H1 (cell line): Measurements from ENCODE around the gene RASEF. TPM values are rescaled to one million over a fixed set of nuclear protein-coding genes. Genes with fewer than 3 reads are reported as not detected.

Experiments used
- CTCF ChIA-PET: fragments of 300-600 bp; sonication (Branson Sonifier 250); formaldehyde crosslinking; loops from one replicate; lab custom pipeline; 2021; ENCODE audit not compliant: partially characterized antibody; lab: Charles Lee
- POLR2A ChIA-PET: fragments of 300-600 bp; sonication (Branson Sonifier 250); formaldehyde crosslinking; loops from one replicate; lab custom pipeline; 2021; ENCODE audit warnings: inconsistent platforms; ENCODE audit not compliant: partially characterized antibody; lab: Charles Lee
- DNase-seq, 2 experiments: peaks; one replicate each; pipeline versions ENCODE4 v3.0.0 to v3.0.0-alpha.2; 2010 to 2022; ENCODE audit warnings: low spot score in 2 of 2, low read depth in 1 of 2, mixed read lengths in 1 of 2
- FAIRE-seq: peaks from 2 replicates; lab custom pipeline; 2011; peaks lifted over from hg19 to GRCh38; lab: Jason Lieb, UNC
- H2AFZ ChIP-seq: 2 replicates; pipeline ENCODE4 v1.8.1; 2012; ENCODE audit warnings: low read length, inconsistent platforms
- H2AK5ac ChIP-seq: 2 replicates; pipeline ENCODE4 v1.6.1; 2013; ENCODE audit warnings: low read depth, low read length
- H2BK120ac ChIP-seq: replicated peaks from 2 replicates; pipeline ENCODE3; 2013; ENCODE audit warnings: low read depth, low read length, inconsistent platforms
- H2BK12ac ChIP-seq: 2 replicates; pipeline ENCODE4 v1.6.1; 2013; ENCODE audit warnings: low read depth, low read length
- H2BK15ac ChIP-seq: 2 replicates; pipeline ENCODE4 v1.6.1; 2013; ENCODE audit warnings: low read length
- H2BK20ac ChIP-seq: 2 replicates; pipeline ENCODE4 v1.6.1; 2013; ENCODE audit warnings: low read length
- H2BK5ac ChIP-seq: 2 replicates; pipeline ENCODE4 v1.6.1; 2013; ENCODE audit warnings: low read depth, low read length
- H3K14ac ChIP-seq: 2 replicates; pipeline ENCODE4 v1.6.1; 2013; ENCODE audit warnings: inconsistent platforms; ENCODE audit not compliant: insufficient read length
- H3K18ac ChIP-seq: 2 replicates; pipeline ENCODE4 v1.6.1; 2013; ENCODE audit warnings: low read length; ENCODE audit errors: extremely low read depth
- H3K23ac ChIP-seq: 2 replicates; pipeline ENCODE4 v1.6.1; 2013; ENCODE audit warnings: inconsistent platforms; ENCODE audit not compliant: insufficient read length
- H3K23me2 ChIP-seq: 2 replicates; pipeline ENCODE4 v1.6.1; 2013; ENCODE audit warnings: low read depth, low read length
- H3K27ac ChIP-seq: 2 replicates; pipeline ENCODE4 v1.6.1; 2011; ENCODE audit warnings: low read depth, low read length, inconsistent platforms
- H3K27me3 ChIP-seq, 4 experiments: replicated peaks in 1 of 4; 1 replicate in 1 of 4; 2 replicates in 3 of 4; pipeline versions ENCODE4 v1.6.1 to v1.8.1; 2011 to 2013; ENCODE audit warnings: low read length in 3 of 4, mild to moderate bottlenecking in 3 of 4, inconsistent platforms in 2 of 4, mixed read lengths in 2 of 4, moderate library complexity in 1 of 4; ENCODE audit not compliant: control insufficient read depth in 3 of 4, insufficient read depth in 3 of 4; ENCODE audit errors: extremely low read depth in 1 of 4
- H3K36me3 ChIP-seq, 4 experiments: 2 replicates each; pipeline versions ENCODE4 v1.6.1 to v1.8.1; 2011 to 2013; ENCODE audit warnings: mild to moderate bottlenecking in 4 of 4, low read length in 3 of 4, moderate library complexity in 2 of 4, control low read depth in 1 of 4, inconsistent platforms in 1 of 4; ENCODE audit not compliant: insufficient read depth in 4 of 4, control insufficient read depth in 2 of 4
- H3K4ac ChIP-seq: replicated peaks from 2 replicates; pipeline ENCODE3; 2013; ENCODE audit warnings: low read length, low read depth, mixed read lengths, inconsistent platforms; ENCODE audit not compliant: insufficient read length
- H3K4me1 ChIP-seq, 4 experiments: replicated peaks in 1 of 4; 1 replicate in 1 of 4; 2 replicates in 3 of 4; pipeline versions ENCODE4 v1.6.1 to v1.8.1; 2011 to 2013; ENCODE audit warnings: low read length in 3 of 4, inconsistent platforms in 2 of 4, mixed read lengths in 1 of 4; ENCODE audit not compliant: insufficient read depth in 4 of 4, control insufficient read depth in 3 of 4
- H3K4me2 ChIP-seq, 2 experiments: 2 replicates each; pipeline versions ENCODE4 v1.6.1 to v1.8.1; 2011 to 2013; ENCODE audit warnings: low read depth in 2 of 2, low read length in 2 of 2, control low read depth in 1 of 2, inconsistent platforms in 1 of 2, mild to moderate bottlenecking in 1 of 2; ENCODE audit not compliant: insufficient read depth in 1 of 2
- H3K4me3 ChIP-seq, 4 experiments: fragments of 200-600, 300-600 bp in 1 of 4; sonication (generic), shearing (Covaris generic), sonication (Bioruptor Twin) in 1 of 4; 2 replicates each; pipeline versions ENCODE4 v1.5.1 to v1.8.1; 2011 to 2016; ENCODE audit warnings: low read length in 4 of 4, low read depth in 3 of 4, control low read depth in 2 of 4, inconsistent platforms in 2 of 4, mild to moderate bottlenecking in 2 of 4, mixed read lengths in 1 of 4, moderate library complexity in 1 of 4; ENCODE audit not compliant: insufficient read depth in 2 of 4; ENCODE audit errors: extremely low read depth in 1 of 4
- H3K56ac ChIP-seq: replicated peaks from 2 replicates; pipeline ENCODE3; 2013; ENCODE audit warnings: low read depth, mild to moderate bottlenecking, mixed read lengths, low read length, inconsistent platforms; ENCODE audit not compliant: insufficient read length
- H3K79me1 ChIP-seq: 2 replicates; pipeline ENCODE4 v1.6.1; 2013; ENCODE audit warnings: low read depth, low read length, control low read depth
- H3K79me2 ChIP-seq, 2 experiments: 2 replicates each; pipeline versions ENCODE4 v1.6.1 to v1.8.1; 2012 to 2013; ENCODE audit warnings: low read length in 2 of 2, mild to moderate bottlenecking in 2 of 2, inconsistent platforms in 1 of 2; ENCODE audit not compliant: insufficient read depth in 2 of 2, control insufficient read depth in 1 of 2
- H3K9ac ChIP-seq, 4 experiments: replicated peaks in 1 of 4; 1 replicate in 1 of 4; 2 replicates in 3 of 4; pipeline versions ENCODE4 v1.6.1 to v1.8.1; 2011 to 2013; ENCODE audit warnings: low read depth in 3 of 4, low read length in 3 of 4, control low read depth in 2 of 4, mild to moderate bottlenecking in 2 of 4, moderate library complexity in 2 of 4, inconsistent platforms in 1 of 4; ENCODE audit errors: extremely low read depth in 1 of 4
- H3K9me3 ChIP-seq, 2 experiments: 2 replicates each; pipeline versions ENCODE4 v1.6.1 to v1.8.1; 2012 to 2013; ENCODE audit warnings: mild to moderate bottlenecking in 2 of 2, moderate library complexity in 2 of 2, control low read depth in 1 of 2, inconsistent platforms in 1 of 2, low read depth in 1 of 2, low read length in 1 of 2, mixed read lengths in 1 of 2; ENCODE audit not compliant: insufficient read depth in 2 of 2
- H4K20me1 ChIP-seq, 2 experiments: replicated peaks in 1 of 2; 2 replicates each; pipeline versions ENCODE3 to v1.8.1; 2011 to 2013; ENCODE audit warnings: inconsistent platforms in 2 of 2, low read length in 2 of 2, mild to moderate bottlenecking in 1 of 2; ENCODE audit not compliant: insufficient read depth in 2 of 2, control insufficient read depth in 1 of 2
- H4K5ac ChIP-seq: 2 replicates; pipeline ENCODE4 v1.6.1; 2013; ENCODE audit warnings: low read length, low read depth, mixed read lengths, inconsistent platforms; ENCODE audit not compliant: insufficient read length
- H4K8ac ChIP-seq: 2 replicates; pipeline ENCODE4 v1.8.0; 2013; ENCODE audit warnings: mild to moderate bottlenecking, moderate library complexity, low read length, inconsistent platforms; ENCODE audit not compliant: insufficient read depth; ENCODE audit errors: extremely low read depth
- H4K91ac ChIP-seq: replicated peaks from 2 replicates; pipeline ENCODE3; 2013; ENCODE audit warnings: low read length, mixed read lengths, inconsistent platforms; ENCODE audit not compliant: insufficient read length
- KDM4A ChIP-seq: IDR thresholded peaks from one replicate; pipeline ENCODE4 v1.7.1; 2012; ENCODE audit warnings: low read depth, mild to moderate bottlenecking, moderate library complexity, low read length, inconsistent platforms; ENCODE audit not compliant: severe bottlenecking
- NANOG ChIP-seq: IDR thresholded peaks from 2 replicates; pipeline ENCODE4 v1.6.1; 2011; ENCODE audit warnings: low read length, low read depth, mild to moderate bottlenecking, inconsistent platforms; ENCODE audit not compliant: insufficient read depth, poor library complexity, severe bottlenecking
- RNF2 ChIP-seq: fragments of 200-900, 300-1000 bp; sonication (generic); IDR thresholded peaks from 2 replicates; pipeline ENCODE4 v1.7.1; 2016; ENCODE audit warnings: borderline replicate concordance, low read depth, mild to moderate bottlenecking, antibody characterized with exemption, low read length; ENCODE audit not compliant: poor library complexity, severe bottlenecking; ENCODE audit errors: missing control alignments
- TEAD4 ChIP-seq: IDR thresholded peaks from 2 replicates; pipeline ENCODE4 v1.6.1; 2012; ENCODE audit warnings: low read depth, low read length, inconsistent platforms, mixed read lengths
- WGBS, 2 experiments: shearing (Covaris generic) in 1 of 2; methylation state at CpG; one replicate each; pipeline versions ENCODE4 v1.1.6 to v1.1.7; 2013 to 2015; ENCODE audit warnings: low lambda C conversion rate in 2 of 2, mixed read lengths in 2 of 2, inconsistent platforms in 1 of 2, low coverage in 1 of 2, missing lambda C conversion rate in 1 of 2; ENCODE audit not compliant: insufficient replicate concordance in 2 of 2, insufficient coverage in 1 of 2, insufficient read length in 1 of 2; ENCODE audit errors: extremely low coverage in 1 of 2, missing lambda C conversion rate in 1 of 2; 5-methylcytosine and 5-hydroxymethylcytosine counted together
- polyA plus RNA-seq, 7 experiments: library from polyadenylated mRNA; depleted of rRNA in 3 of 7; stranded (reverse) in 5 of 7; unstranded in 2 of 7; fragments of >200 nt in 5 of 7; fragments of 200-250 nt in 2 of 7; gene quantifications; 1 replicate in 5 of 7; 2 replicates in 1 of 7; 4 replicates in 1 of 7; pipeline versions ENCODE4 v1.2.1 to v1.2.3, GENCODE V29; 2011 to 2013; ENCODE audit warnings: missing spikeins in 2 of 7, mixed read lengths in 2 of 7
- total RNA-seq: library from RNA; stranded (reverse); fragmentation: NEBNext Ultra II Directional; extraction: Animal tissue kit (Norgen Biotek cat#: 25700); gene quantifications from 2 replicates; pipeline ENCODE4 v1.2.1, GENCODE V29; 2021
- TF ChIP-seq, protein P1 (sequence below): IDR thresholded peaks from 2 replicates; pipeline ENCODE4 v1.6.1; 2012; ENCODE audit warnings: inconsistent platforms

RASEF gene
- total and polyA plus RNA-seq, 2 of the 8 experiments (the other 6 are each of a cell fraction or from before 2014, with no cell fraction given), result 1.1 to 4.6 TPM

DNA sequence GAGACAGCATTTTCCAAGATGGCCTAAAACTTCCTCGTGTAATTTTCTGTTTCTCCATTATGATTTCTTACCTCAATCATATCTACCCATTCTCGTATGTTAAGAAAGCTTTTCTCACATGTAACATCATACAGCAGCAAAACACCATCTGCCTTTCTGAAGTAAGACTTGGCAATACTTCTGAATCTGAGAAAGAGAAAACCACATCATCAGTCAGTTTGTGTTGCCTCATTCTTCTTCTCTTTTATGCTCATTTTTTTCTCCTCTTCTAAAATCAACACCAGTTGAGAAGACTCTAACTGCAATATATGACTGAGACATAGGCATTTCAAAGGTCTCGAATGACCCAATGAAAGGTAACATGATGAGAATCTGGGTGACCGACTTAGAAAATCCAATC is 66.0 kb downstream of the RASEF start:
- Histone ChIP-seq H3K27ac (no peak overlapping the region), H4K8ac (no peak overlapping the region), H3K56ac (no peak overlapping the region), H3K23me2 (no peaks in the 10 kb centered on the region), H3K4me3 (no peak overlapping the region), H4K5ac (no peak overlapping the region), H3K18ac (no peak overlapping the region), H3K79me1 (no peaks in the 10 kb centered on the region), H2BK12ac (no peak overlapping the region), H4K91ac (no peak overlapping the region), H2BK5ac (no peak overlapping the region), H3K4me2 (no peak overlapping the region), H2AFZ (no peak overlapping the region), H2AK5ac (no peak overlapping the region), H2BK15ac (no peak overlapping the region), H3K14ac (no peak overlapping the region), H2BK120ac (no peak overlapping the region), H2BK20ac (no peak overlapping the region), H3K4ac (no peak overlapping the region), H3K9ac (no peak overlapping the region), H3K23ac (no peak overlapping the region), H3K9me3 (no peaks in the 10 kb centered on the region), H4K20me1 (no peaks in the 10 kb centered on the region), H3K4me1 (peaks cover 0 to 4% (median 0%) of the 10 kb centered on the region in 4 experiments; a peak in 3 of 7 replicates), H3K36me3 (no peaks in the 10 kb centered on the region), H3K27me3 (no peaks in the 10 kb centered on the region), H3K79me2 (no peaks in the 10 kb centered on the region)
- POLR2A ChIA-PET, result no interaction called here
- 87% methylated on average over 4 of the region's 4 CpGs; no CpG with 5 or more reads in 1 of the 2 experiments for WGBS, 2 experiments
- no peak for DNase-seq
- CTCF ChIA-PET, result interaction anchor here (0.9 kb wide), 1 partner anchor 9 kb away, joined by 3 read pairs; no protein-coding TSS in a partner anchor
- peak; percentile 13 for FAIRE-seq
- TF ChIP-seq TEAD4, result no peak
- no peak for TF ChIP-seq KDM4A
- TF ChIP-seq, protein P1, sequence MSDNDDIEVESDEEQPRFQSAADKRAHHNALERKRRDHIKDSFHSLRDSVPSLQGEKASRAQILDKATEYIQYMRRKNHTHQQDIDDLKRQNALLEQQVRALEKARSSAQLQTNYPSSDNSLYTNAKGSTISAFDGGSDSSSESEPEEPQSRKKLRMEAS, result no peak
- no peak for TF ChIP-seq NANOG
- TF ChIP-seq RNF2, result no peak
